ENCODE results near the gene CACNA2D2.

- TF ChIP-seq CTCF (conservative IDR thresholded peaks at IDR 0.05) (no peak), ZFX (IDR thresholded peaks at IDR 0.05) (no peak)
Measured at GRCh38 chr3:50448752-50449539, 54.5 kb downstream of the CACNA2D2 start.
